Measurements from ENCODE around the gene CNTN5. TPM values are rescaled to one million over a fixed set of nuclear protein-coding genes. Genes with fewer than 3 reads are reported as not detected.

CNTN5 gene
- total RNA-seq, 1 experiment from 2014 or later = not detected

DNA sequence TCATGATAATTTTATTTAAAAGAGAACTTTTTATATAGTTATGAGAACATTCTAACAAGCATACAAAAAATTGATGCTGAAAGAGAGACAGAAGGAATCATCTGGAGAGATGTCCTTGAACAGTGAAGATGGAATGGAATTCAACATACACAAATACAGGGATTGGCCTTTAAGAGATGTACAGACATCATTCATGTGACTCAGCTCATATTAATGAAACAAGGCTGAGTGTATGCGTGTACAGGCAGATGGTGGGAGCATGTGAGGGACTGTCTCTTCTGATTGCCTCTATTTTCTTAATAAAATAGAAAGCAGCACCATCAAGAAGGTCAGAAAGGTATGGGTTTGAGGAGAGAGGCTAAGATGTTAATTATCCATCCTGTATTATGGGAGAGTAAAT, 793.3 kb downstream of the CNTN5 start:
- Histone ChIP-seq H4K20me1 (ENCODE audit: low read length) (no peaks in the 10 kb centered on the region), H3F3A (ENCODE audit: low read length, unreplicated experiment) (no peaks in the 10 kb centered on the region), H3K4me3 (ENCODE audit: low read length) (no peak overlapping the region), H3K9me3 (ENCODE audit: low read length) (no peaks in the 10 kb centered on the region), H3K4me1 (ENCODE audit: insufficient read depth, low read length) (no peaks in the 10 kb centered on the region), H3K4me2 (ENCODE audit: low read length) (no peak overlapping the region), H3K79me2 (ENCODE audit: low read length) (no peaks in the 10 kb centered on the region), H2AFZ (ENCODE audit: low read length) (no peak overlapping the region), H3K9ac (ENCODE audit: low read length) (no peak overlapping the region), H3K9me2 (replicated peaks; ENCODE audit: low read length) (no peaks in the 10 kb centered on the region), H3K27me3 (ENCODE audit: low read length) (peaks cover 10% of the 10 kb centered on the region; the same call in 1 of the 2 replicates), H3K36me3 (ENCODE audit: low read depth, low read length) (no peaks in the 10 kb centered on the region), H3K27ac (ENCODE audit: low read length) (no peak overlapping the region)
- TF ChIP-seq, protein P1, sequence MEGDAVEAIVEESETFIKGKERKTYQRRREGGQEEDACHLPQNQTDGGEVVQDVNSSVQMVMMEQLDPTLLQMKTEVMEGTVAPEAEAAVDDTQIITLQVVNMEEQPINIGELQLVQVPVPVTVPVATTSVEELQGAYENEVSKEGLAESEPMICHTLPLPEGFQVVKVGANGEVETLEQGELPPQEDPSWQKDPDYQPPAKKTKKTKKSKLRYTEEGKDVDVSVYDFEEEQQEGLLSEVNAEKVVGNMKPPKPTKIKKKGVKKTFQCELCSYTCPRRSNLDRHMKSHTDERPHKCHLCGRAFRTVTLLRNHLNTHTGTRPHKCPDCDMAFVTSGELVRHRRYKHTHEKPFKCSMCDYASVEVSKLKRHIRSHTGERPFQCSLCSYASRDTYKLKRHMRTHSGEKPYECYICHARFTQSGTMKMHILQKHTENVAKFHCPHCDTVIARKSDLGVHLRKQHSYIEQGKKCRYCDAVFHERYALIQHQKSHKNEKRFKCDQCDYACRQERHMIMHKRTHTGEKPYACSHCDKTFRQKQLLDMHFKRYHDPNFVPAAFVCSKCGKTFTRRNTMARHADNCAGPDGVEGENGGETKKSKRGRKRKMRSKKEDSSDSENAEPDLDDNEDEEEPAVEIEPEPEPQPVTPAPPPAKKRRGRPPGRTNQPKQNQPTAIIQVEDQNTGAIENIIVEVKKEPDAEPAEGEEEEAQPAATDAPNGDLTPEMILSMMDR (conservative IDR thresholded peaks at IDR 0.05; ENCODE audit: low read depth, low read length) = no peak
- TF ChIP-seq EZH2phosphoT487 (IDR thresholded peaks at IDR 0.05; ENCODE audit: borderline replicate concordance, low read length) (no peak), EZH2 (IDR thresholded peaks at IDR 0.05; ENCODE audit: low read length, unreplicated experiment) (no peak)
- ATAC-seq (no peak), DNase-seq (no peak)
- intact Hi-C loops (cut with micrococcal nuclease) = no loop called here
- POLR2A ChIA-PET (ENCODE audit: unreplicated experiment) = no interaction called here
- BruUV-seq (replicated peaks) = no TSS peak
- CTCF ChIA-PET = no interaction called here

DNA sequence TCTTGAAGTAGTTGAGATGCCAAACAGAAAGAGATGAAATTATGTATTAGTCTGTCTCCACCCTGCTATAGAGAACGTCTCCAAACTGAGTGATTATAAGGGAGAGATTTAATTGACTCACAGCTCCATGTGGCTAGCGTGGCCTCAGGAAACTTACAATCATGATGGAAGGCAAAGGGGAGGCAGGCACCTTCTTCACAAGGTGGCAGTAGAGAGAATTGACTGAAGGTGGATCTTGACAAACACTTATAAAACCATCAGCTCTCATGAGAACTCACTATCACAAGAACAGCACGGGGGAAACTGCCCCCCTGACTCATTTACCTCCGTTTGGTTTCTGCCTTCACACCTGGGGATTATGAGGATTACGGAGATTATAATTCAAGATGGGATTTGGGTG, 794.0 kb downstream of the CNTN5 start:
- Histone ChIP-seq H3K79me2 (ENCODE audit: low read length) (no peaks in the 10 kb centered on the region), H3K4me2 (ENCODE audit: low read length) (no peak overlapping the region), H2AFZ (ENCODE audit: low read length) (no peak overlapping the region), H3K9me2 (replicated peaks; ENCODE audit: low read length) (no peaks in the 10 kb centered on the region), H3K4me3 (ENCODE audit: low read length) (no peak overlapping the region), H3K27me3 (ENCODE audit: low read length) (peaks cover 10% of the 10 kb centered on the region; the same call in 1 of the 2 replicates), H3K4me1 (ENCODE audit: insufficient read depth, low read length) (no peaks in the 10 kb centered on the region), H3K9me3 (ENCODE audit: low read length) (no peaks in the 10 kb centered on the region), H3K9ac (ENCODE audit: low read length) (no peak overlapping the region), H3K36me3 (ENCODE audit: low read depth, low read length) (no peaks in the 10 kb centered on the region), H3K27ac (ENCODE audit: low read length) (no peak overlapping the region), H3F3A (ENCODE audit: low read length, unreplicated experiment) (no peaks in the 10 kb centered on the region), H4K20me1 (ENCODE audit: low read length) (no peaks in the 10 kb centered on the region)
- no TSS peak for BruUV-seq (replicated peaks)
- intact Hi-C loops (cut with micrococcal nuclease) = no loop called here
- ChIA-PET POLR2A (ENCODE audit: unreplicated experiment) (no interaction called here), CTCF (no interaction called here)
- no peak for ATAC-seq
- peak; percentile 16 for DNase-seq
- TF ChIP-seq EZH2phosphoT487 (IDR thresholded peaks at IDR 0.05; ENCODE audit: borderline replicate concordance, low read length) = no peak
- TF ChIP-seq, protein P1 (conservative IDR thresholded peaks at IDR 0.05; ENCODE audit: low read depth, low read length) = peak; percentile 37

DNA sequence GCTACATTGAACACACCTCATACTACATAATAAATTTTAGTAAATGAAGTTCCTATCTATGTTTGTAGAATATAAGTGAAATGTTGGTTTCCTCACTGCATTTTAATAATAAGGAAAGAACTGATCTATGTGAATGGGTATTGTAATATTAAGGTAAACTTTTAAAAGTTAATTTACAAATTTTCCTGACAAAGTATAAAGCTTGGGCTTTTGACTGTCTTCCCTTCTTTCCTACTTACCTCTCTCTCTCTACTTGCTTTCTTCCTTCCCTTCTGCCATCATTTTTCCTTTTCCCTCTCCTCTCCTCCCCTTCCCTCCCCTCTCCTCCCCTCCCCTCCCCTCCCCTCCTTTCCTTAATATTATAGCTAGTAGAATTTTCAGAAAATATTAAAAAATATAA, 798.2 kb downstream of the CNTN5 start:
- H3K4me3 ChIP-seq (ENCODE audit: low read length) = no peak overlapping the region
- TF ChIP-seq, protein P1 (conservative IDR thresholded peaks at IDR 0.05; ENCODE audit: low read depth, low read length) = no peak
- no peak for TF ChIP-seq EZH2 (IDR thresholded peaks at IDR 0.05; ENCODE audit: low read length, unreplicated experiment)
- no peak for TF ChIP-seq EZH2phosphoT487 (IDR thresholded peaks at IDR 0.05; ENCODE audit: borderline replicate concordance, low read length)
- no peak overlapping the region for H2AFZ ChIP-seq (ENCODE audit: low read length)
- ATAC-seq (no peak), DNase-seq (no peak)
- intact Hi-C loops (cut with micrococcal nuclease) = no loop called here
- H3K27me3 ChIP-seq (ENCODE audit: low read length) = no peaks in the 10 kb centered on the region
- no peaks in the 10 kb centered on the region for H3K4me1 ChIP-seq (ENCODE audit: insufficient read depth, low read length)
- no peaks in the 10 kb centered on the region for H3K9me2 ChIP-seq (replicated peaks; ENCODE audit: low read length)
- no TSS peak for BruUV-seq (replicated peaks)
- H3K79me2 ChIP-seq (ENCODE audit: low read length) = no peaks in the 10 kb centered on the region
- H3K9ac ChIP-seq (ENCODE audit: low read length) = no peak overlapping the region
- no peaks in the 10 kb centered on the region for H3K36me3 ChIP-seq (ENCODE audit: low read depth, low read length)
- H3F3A ChIP-seq (ENCODE audit: low read length, unreplicated experiment) = no peaks in the 10 kb centered on the region
- H3K4me2 ChIP-seq (ENCODE audit: low read length) = no peak overlapping the region
- H3K9me3 ChIP-seq (ENCODE audit: low read length) = no peaks in the 10 kb centered on the region
- no peak overlapping the region for H3K27ac ChIP-seq (ENCODE audit: low read length)
- ChIA-PET CTCF (no interaction called here), POLR2A (ENCODE audit: unreplicated experiment) (no interaction called here)
- no peaks in the 10 kb centered on the region for H4K20me1 ChIP-seq (ENCODE audit: low read length)
